AG04450 (cell line): ENCODE data around the gene KXD1. TPM values are rescaled to one million over a fixed set of nuclear protein-coding genes. Genes with fewer than 3 reads are reported as not detected.
A peak's percentile ranks its signal among the peaks of the same experiment; 100 is the strongest.
"Not testable (repeated sequence)": the region's sequence is repeated elsewhere in the genome, so short reads cannot be mapped to it uniquely, and the experiment has no call there.

Experiments
- CTCF ChIA-PET: fragments of 300-600, 350-600 bp; formaldehyde crosslinking; extraction: SDS; loops from one replicate; lab custom pipeline; 2022; ENCODE audit warnings: antibody characterized with exemption, inconsistent platforms; lab: Charles Lee
- POLR2A ChIA-PET: fragments of 350-600 bp; formaldehyde crosslinking; extraction: SDS; loops from one replicate; lab custom pipeline; 2021; ENCODE audit warnings: antibody characterized with exemption, inconsistent platforms; lab: Yijun Ruan, JAX
- DNase-seq: peaks from one replicate; pipeline ENCODE4 v3.0.0-alpha.2; 2011; ENCODE audit warnings: low read depth, low spot score
- H3K27ac ChIP-seq: one replicate; pipeline ENCODE4 v1.5.1; 2012; ENCODE audit warnings: low read depth, low read length, control low read depth
- H3K27me3 ChIP-seq: one replicate; pipeline ENCODE4 v1.6.0; 2012; ENCODE audit warnings: low read length; ENCODE audit not compliant: control insufficient read depth, insufficient read depth
- H3K4me3 ChIP-seq: 2 replicates; pipeline ENCODE4 v1.5.1; 2011; ENCODE audit warnings: mild to moderate bottlenecking, low read depth, low read length, control low read depth
- H3K9me3 ChIP-seq: 2 replicates; pipeline ENCODE4 v1.5.1; 2012; ENCODE audit warnings: low read length; ENCODE audit not compliant: control insufficient read depth, insufficient read depth
- polyA plus RNA-seq: library from polyadenylated mRNA; depleted of rRNA; stranded (reverse); fragments of >200 nt; gene quantifications from 2 replicates; pipeline ENCODE4 v1.2.3, GENCODE V29; 2011
- TF ChIP-seq, protein P1 (sequence below): IDR thresholded peaks from 2 replicates; pipeline ENCODE4 v1.5.1; 2011; ENCODE audit warnings: low read depth, low read length, control low read depth, inconsistent platforms

KXD1 gene
- polyA plus RNA-seq, 1 experiment, result 77.3 TPM

DNA sequence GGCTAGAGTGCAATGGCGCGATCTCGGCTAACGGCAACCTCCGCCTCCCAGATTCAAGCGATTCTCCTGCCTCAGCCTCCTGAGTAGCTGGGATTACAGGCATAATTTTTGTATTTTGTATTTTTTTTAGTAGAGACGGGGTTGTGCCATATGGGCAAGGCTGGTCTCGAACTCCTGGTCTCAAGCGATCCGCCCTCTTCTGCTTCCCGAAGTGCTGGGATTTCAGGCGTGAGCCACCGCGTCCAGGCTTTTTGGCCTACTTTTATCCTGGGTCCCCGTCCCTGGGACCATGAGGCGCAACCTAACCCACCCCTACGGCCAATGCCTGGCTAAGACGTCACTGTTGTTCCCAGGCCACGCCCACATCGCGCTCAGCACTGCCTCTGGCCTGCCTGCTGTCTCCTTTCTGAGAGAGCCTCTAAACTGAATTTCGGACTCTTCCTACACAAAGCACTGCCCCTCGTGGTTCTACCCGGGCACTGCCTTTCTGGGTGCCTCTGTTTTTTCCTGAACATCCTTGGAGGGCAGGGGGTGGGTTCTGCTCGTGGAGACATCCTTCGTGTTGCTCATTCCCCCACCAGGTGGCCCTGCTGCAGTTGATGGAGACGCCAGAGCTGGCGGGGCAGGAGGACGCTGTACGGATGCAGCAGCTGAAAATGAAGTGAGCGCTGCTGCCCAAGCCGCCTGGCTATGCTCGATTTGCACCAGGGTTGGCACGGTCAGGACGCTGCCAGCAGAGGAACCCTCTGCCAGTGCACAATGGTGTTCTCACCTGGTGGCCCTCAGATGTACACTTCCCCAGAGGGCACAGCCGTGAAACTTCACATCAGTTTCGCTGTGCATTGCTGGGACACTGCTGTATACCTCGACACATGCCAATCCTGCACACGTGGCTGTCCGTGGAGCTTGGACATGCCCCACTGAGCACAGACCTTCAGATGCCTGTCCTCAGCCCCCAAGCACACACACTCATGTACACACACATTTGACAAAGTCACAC lies 32.9 kb downstream of the KXD1 start:
- CTCF ChIA-PET, result interaction anchor here (1.3 to 3.1 kb wide), 2 partner anchors 82 to 258 kb away, joined by 3 to 38 read pairs; no protein-coding TSS in a partner anchor
- POLR2A ChIA-PET, result interaction anchor here (0.9 to 1.4 kb wide), 2 partner anchors 327 to 329 kb away, joined by 4 to 7 read pairs; partner anchors contain the start of genes COPE and DDX49
- Histone ChIP-seq H3K27me3 (no peaks in the 10 kb centered on the region), H3K27ac (no peak overlapping the region), H3K9me3 (no peaks in the 10 kb centered on the region), H3K4me3 (peak overlapping the region; percentile 82; the same call in 1 of the 2 replicates)
- DNase-seq, result no peak
- TF ChIP-seq, protein P1, sequence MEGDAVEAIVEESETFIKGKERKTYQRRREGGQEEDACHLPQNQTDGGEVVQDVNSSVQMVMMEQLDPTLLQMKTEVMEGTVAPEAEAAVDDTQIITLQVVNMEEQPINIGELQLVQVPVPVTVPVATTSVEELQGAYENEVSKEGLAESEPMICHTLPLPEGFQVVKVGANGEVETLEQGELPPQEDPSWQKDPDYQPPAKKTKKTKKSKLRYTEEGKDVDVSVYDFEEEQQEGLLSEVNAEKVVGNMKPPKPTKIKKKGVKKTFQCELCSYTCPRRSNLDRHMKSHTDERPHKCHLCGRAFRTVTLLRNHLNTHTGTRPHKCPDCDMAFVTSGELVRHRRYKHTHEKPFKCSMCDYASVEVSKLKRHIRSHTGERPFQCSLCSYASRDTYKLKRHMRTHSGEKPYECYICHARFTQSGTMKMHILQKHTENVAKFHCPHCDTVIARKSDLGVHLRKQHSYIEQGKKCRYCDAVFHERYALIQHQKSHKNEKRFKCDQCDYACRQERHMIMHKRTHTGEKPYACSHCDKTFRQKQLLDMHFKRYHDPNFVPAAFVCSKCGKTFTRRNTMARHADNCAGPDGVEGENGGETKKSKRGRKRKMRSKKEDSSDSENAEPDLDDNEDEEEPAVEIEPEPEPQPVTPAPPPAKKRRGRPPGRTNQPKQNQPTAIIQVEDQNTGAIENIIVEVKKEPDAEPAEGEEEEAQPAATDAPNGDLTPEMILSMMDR, result peak; percentile 27; the same call in 1 of the 2 replicates

DNA sequence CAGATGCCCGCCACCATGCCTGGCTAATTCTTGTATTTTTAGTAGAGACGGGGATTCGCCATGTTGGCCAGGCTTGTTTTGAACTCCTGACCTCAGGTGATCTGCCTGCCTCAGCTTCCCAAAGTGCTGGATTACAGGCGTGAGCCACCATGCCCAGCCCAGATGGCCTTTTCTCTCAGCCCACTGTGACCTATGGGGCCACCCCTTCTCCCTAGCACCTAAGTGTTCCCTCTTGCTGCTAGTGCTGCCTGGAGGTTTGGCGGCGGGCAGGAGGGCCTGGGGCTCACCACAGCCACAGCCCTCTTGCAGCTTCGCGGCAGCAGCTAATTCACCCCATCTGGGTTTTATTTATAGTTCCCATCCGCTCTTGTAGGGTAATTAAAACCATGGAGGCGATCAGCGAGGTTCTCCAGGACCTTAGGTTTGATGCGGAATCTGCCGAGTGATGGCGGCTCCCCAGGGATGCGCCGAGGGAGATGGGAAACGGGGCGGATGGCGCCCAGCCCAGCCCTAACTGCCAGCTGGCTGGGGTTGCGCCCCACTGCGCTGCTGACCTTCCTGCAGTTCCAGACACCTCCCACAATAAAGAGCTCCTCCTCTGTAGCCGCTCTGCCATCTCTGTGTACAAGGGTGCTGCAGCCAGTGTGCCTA lies 34.2 kb downstream of the KXD1 start:
- peaks cover 3% of the 10 kb centered on the region; the same call in 1 of the 2 replicates for H3K9me3 ChIP-seq
- H3K27ac ChIP-seq, result no peak overlapping the region
- no peak for DNase-seq
- H3K4me3 ChIP-seq, result no peak overlapping the region
- CTCF ChIA-PET, result interaction anchor here (1.0 to 2.6 kb wide), 3 partner anchors 81 to 256 kb away, joined by 3 to 7 read pairs (median 4); no protein-coding TSS in a partner anchor
- H3K27me3 ChIP-seq, result no peaks in the 10 kb centered on the region
- POLR2A ChIA-PET, result no interaction called here
- TF ChIP-seq, protein P1, result no peak

DNA sequence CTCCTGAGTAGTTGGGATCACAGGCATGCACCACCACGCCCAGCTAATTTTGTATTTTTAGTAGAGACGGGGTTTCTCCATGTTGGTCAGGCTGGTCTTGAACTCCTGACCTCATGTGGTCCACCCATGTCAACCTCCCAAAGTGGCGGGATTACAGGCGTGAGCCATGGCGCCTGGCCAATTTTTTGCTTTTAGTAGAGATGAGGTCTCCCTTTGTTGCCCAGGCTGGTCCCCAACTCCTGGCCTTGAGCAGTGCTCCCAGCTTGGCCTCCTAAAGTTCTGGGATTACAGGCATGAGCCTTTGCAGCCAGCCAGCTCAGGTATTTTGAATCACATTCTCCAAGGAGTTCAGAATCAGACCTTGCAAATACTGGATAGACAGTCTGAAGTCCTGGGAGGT lies 35.1 kb downstream of the KXD1 start:
- H3K9me3 ChIP-seq, DNase-seq, H3K27me3 ChIP-seq, H3K27ac ChIP-seq, H3K4me3 ChIP-seq: not testable (repeated sequence)
- ChIA-PET CTCF (interaction anchor here (0.5 to 2.6 kb wide), 6 partner anchors 47 to 415 kb away, joined by 3 to 50 read pairs (median 3); no protein-coding TSS in a partner anchor), POLR2A (interaction anchor here (0.5 kb wide), 1 partner anchor 62 kb away, joined by 3 read pairs; no protein-coding TSS in a partner anchor)

DNA sequence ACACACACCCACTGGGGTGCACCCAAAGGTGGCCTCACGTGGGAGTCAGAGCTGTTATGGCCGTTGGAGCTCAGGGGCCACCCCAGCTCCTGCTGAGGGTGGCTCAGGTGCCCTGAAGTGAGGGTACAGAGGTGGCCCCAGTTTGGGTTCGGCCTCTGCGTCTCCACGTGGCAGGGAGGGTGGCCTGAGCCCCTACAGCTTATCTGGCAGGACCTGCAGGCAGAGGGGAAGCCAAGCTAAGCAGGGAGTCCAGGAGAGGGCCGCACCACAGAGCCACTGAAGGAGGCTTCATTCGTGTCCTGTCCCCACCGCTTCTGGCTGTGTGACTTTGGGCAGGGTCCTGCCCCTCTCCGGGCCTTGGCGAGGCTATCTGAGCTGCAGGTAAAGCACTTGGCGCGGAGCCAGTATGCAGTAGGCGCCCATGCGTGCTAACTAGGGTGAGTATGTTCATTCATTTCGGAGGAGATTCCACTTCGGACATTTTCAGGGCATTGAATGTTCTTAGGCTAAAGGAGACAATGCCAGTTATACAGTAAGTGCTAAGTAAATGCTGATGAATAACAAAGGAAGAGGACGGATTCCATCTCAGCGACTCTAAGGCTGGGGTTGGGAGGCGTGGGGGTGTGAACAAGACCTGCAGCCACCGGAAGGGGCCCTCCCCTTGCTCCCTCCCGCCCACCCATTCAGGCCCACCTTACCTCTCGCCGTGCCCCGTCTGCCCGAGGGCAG lies 35.9 kb downstream of the KXD1 start:
- Histone ChIP-seq H3K9me3 (peaks cover 3% of the 10 kb centered on the region; the same call in 1 of the 2 replicates), H3K27ac (no peak overlapping the region), H3K27me3 (no peaks in the 10 kb centered on the region), H3K4me3 (peak overlapping the region; percentile 45; the same call in 1 of the 2 replicates)
- ChIA-PET POLR2A (interaction anchor here (0.5 to 1.1 kb wide), 2 partner anchors 63 to 253 kb away, joined by 3 to 5 read pairs; no protein-coding TSS in a partner anchor), CTCF (interaction anchor here (0.5 to 2.6 kb wide), 26 partner anchors 8 to 408 kb away, joined by 3 to 50 read pairs (median 4); partner anchors contain the start of gene UBA52)
- DNase-seq, result no peak
- TF ChIP-seq, protein P1, result no peak
